SK-N-SH (cell line): ENCODE measurements around the gene C12orf60.

Experiments used
- EP300 ChIP-seq, 2 experiments: IDR thresholded peaks; 2 replicates each; pipeline versions ENCODE4 v1.4.0 to v1.6.1; 2012; ENCODE audit warnings: borderline replicate concordance in 1 of 2, low read depth in 1 of 2, low read length in 1 of 2
- EZH2phosphoT487 ChIP-seq: fragments of 200-600 bp; sonication (generic); IDR thresholded peaks from 2 replicates; pipeline ENCODE4 v1.6.1; 2017; ENCODE audit warnings: low read depth, mixed run types, mild to moderate bottlenecking, antibody characterized with exemption, moderate library complexity, borderline replicate concordance
- FOSL2 ChIP-seq: IDR thresholded peaks from 2 replicates; pipeline ENCODE4 v1.4.0; 2012; ENCODE audit warnings: low read depth, mild to moderate bottlenecking, moderate library complexity, borderline replicate concordance
- JUND ChIP-seq: IDR thresholded peaks from 2 replicates; pipeline ENCODE4 v1.4.0; 2012
- MXI1 ChIP-seq: IDR thresholded peaks from 2 replicates; pipeline ENCODE4 v1.6.1; 2012; ENCODE audit warnings: mild to moderate bottlenecking, low read depth, low read length, improper control_type of control experiment
- RAD21 ChIP-seq: IDR thresholded peaks from 2 replicates; pipeline ENCODE4 v1.6.1; 2012; ENCODE audit warnings: mild to moderate bottlenecking, low read length
- RCOR1 ChIP-seq: fragments of 150-350 bp; IDR thresholded peaks from 2 replicates; pipeline ENCODE4 v1.6.1; 2017; ENCODE audit warnings: antibody characterized with exemption, low read length
- RFX5 ChIP-seq: IDR thresholded peaks from 2 replicates; pipeline ENCODE4 v1.6.1; 2012; ENCODE audit warnings: mild to moderate bottlenecking, improper control_type of control experiment, low read length
- RXRA ChIP-seq: IDR thresholded peaks from 2 replicates; pipeline ENCODE4 v1.4.0; 2012; ENCODE audit warnings: low read depth, mild to moderate bottlenecking, borderline replicate concordance
- SMC3 ChIP-seq: IDR thresholded peaks from 2 replicates; pipeline ENCODE4 v1.6.1; 2012; ENCODE audit warnings: low read depth, low read length, improper control_type of control experiment
- TEAD4 ChIP-seq: IDR thresholded peaks from 2 replicates; pipeline ENCODE4 v1.4.0; 2012; ENCODE audit warnings: mild to moderate bottlenecking, borderline replicate concordance; ENCODE audit not compliant: insufficient read depth
- TF ChIP-seq, protein P1 (sequence below): fragments of 200-600 bp; sonication (generic); IDR thresholded peaks from 2 replicates; pipeline ENCODE4 v1.6.1; 2017; ENCODE audit warnings: antibody characterized with exemption, mild to moderate bottlenecking, moderate library complexity
- TF ChIP-seq, protein P2 (sequence below): fragments of 150-350 bp; IDR thresholded peaks from 2 replicates; pipeline ENCODE4 v1.6.1; 2017; ENCODE audit warnings: antibody characterized with exemption, low read length, low read depth, borderline replicate concordance

DNA sequence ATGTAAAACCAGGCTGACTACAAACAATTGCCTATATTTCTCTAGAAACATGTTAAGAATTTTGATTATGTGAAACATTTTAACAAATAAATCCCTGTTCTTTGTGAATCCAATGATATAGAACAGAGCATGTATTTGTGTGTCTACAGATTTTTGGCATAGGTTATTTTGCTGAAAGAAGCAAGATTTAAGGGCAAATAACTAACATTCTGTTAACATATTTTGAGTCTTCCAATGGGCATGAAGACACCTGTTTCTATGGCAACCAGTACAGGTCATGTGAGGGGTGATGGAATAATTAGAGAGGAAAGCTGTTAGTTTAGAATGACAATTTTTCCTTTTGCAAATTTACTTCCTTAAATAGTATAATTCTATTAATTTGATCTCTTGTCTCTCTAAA, 31.0 kb downstream of the C12orf60 start:
- TF ChIP-seq, protein P1, sequence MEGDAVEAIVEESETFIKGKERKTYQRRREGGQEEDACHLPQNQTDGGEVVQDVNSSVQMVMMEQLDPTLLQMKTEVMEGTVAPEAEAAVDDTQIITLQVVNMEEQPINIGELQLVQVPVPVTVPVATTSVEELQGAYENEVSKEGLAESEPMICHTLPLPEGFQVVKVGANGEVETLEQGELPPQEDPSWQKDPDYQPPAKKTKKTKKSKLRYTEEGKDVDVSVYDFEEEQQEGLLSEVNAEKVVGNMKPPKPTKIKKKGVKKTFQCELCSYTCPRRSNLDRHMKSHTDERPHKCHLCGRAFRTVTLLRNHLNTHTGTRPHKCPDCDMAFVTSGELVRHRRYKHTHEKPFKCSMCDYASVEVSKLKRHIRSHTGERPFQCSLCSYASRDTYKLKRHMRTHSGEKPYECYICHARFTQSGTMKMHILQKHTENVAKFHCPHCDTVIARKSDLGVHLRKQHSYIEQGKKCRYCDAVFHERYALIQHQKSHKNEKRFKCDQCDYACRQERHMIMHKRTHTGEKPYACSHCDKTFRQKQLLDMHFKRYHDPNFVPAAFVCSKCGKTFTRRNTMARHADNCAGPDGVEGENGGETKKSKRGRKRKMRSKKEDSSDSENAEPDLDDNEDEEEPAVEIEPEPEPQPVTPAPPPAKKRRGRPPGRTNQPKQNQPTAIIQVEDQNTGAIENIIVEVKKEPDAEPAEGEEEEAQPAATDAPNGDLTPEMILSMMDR = no peak
- no peak for TF ChIP-seq EZH2phosphoT487
- TF ChIP-seq RCOR1 = no peak
- TF ChIP-seq RFX5 = no peak
- no peak for TF ChIP-seq JUND
- no peak for TF ChIP-seq MXI1
- no peak for TF ChIP-seq RAD21
- no peak for TF ChIP-seq EP300 (IDR thresholded peaks at IDR 0.05; ENCODE audit: borderline replicate concordance in 1 of 2, low read depth in 1 of 2, low read length in 1 of 2)
- TF ChIP-seq, protein P2, sequence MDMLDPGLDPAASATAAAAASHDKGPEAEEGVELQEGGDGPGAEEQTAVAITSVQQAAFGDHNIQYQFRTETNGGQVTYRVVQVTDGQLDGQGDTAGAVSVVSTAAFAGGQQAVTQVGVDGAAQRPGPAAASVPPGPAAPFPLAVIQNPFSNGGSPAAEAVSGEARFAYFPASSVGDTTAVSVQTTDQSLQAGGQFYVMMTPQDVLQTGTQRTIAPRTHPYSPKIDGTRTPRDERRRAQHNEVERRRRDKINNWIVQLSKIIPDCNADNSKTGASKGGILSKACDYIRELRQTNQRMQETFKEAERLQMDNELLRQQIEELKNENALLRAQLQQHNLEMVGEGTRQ = no peak
- TF ChIP-seq RXRA = no peak
- TF ChIP-seq SMC3 = no peak
- TF ChIP-seq FOSL2 = no peak
- TF ChIP-seq TEAD4 = no peak
